Mesenchymal stem cell (in vitro differentiated cells and primary cell): ENCODE data around the gene SLC38A6.

ENCODE experiments used
- DNase-seq: peaks from one replicate; pipeline ENCODE4 v3.0.0-alpha.2; 2013
- H2AFZ ChIP-seq: one replicate; pipeline ENCODE4 v1.6.1; 2013; ENCODE audit warnings: low read depth, mild to moderate bottlenecking, control low read depth, inconsistent platforms, low read length, moderate library complexity
- H2AK5ac ChIP-seq: 2 replicates; pipeline ENCODE4 v1.6.1; 2013; ENCODE audit warnings: low read length, moderate library complexity, mild to moderate bottlenecking, inconsistent platforms; ENCODE audit not compliant: severe bottlenecking
- H2BK120ac ChIP-seq: one replicate; pipeline ENCODE4 v1.6.1; 2013; ENCODE audit warnings: low read depth, mild to moderate bottlenecking, inconsistent platforms, low read length, moderate library complexity
- H2BK12ac ChIP-seq, 2 experiments: one replicate each; pipeline ENCODE4 v1.6.1; 2013; ENCODE audit warnings: inconsistent platforms in 2 of 2, low read length in 2 of 2, mild to moderate bottlenecking in 2 of 2, moderate library complexity in 2 of 2, control low read depth in 1 of 2
- H2BK15ac ChIP-seq: one replicate; pipeline ENCODE4 v1.6.1; 2013; ENCODE audit warnings: mild to moderate bottlenecking, low read depth, inconsistent platforms; ENCODE audit not compliant: poor library complexity, severe bottlenecking
- H2BK5ac ChIP-seq: 2 replicates; pipeline ENCODE4 v1.6.1; 2013; ENCODE audit warnings: low read depth, mild to moderate bottlenecking, low read length, control low read depth, inconsistent platforms; ENCODE audit not compliant: poor library complexity, severe bottlenecking
- H3K14ac ChIP-seq, 2 experiments: one replicate each; pipeline ENCODE4 v1.6.1; 2013; ENCODE audit warnings: inconsistent platforms in 2 of 2, low read length in 2 of 2, control low read depth in 1 of 2, mild to moderate bottlenecking in 1 of 2, moderate library complexity in 1 of 2
- H3K18ac ChIP-seq, 2 experiments: one replicate each; pipeline ENCODE4 v1.6.1; 2013; ENCODE audit warnings: inconsistent platforms in 2 of 2, low read length in 2 of 2, control low read depth in 1 of 2, low read depth in 1 of 2, mild to moderate bottlenecking in 1 of 2
- H3K23ac ChIP-seq, 2 experiments: one replicate each; pipeline ENCODE4 v1.6.1; 2013; ENCODE audit warnings: inconsistent platforms in 2 of 2, low read length in 2 of 2, mild to moderate bottlenecking in 2 of 2, moderate library complexity in 2 of 2, control low read depth in 1 of 2
- H3K27ac ChIP-seq: 2 replicates; pipeline ENCODE4 v1.5.1; 2013; ENCODE audit warnings: mild to moderate bottlenecking, moderate library complexity, low read length, control low read depth, inconsistent platforms; ENCODE audit not compliant: poor library complexity, severe bottlenecking
- H3K27me3 ChIP-seq, 2 experiments: 2 replicates each; pipeline versions ENCODE4 v1.6.1 to v1.7.0; 2013; ENCODE audit warnings: low read length in 2 of 2, mild to moderate bottlenecking in 2 of 2, moderate library complexity in 2 of 2, control low read depth in 1 of 2, inconsistent platforms in 1 of 2; ENCODE audit not compliant: control insufficient read depth in 1 of 2, insufficient read depth in 1 of 2
- H3K36me3 ChIP-seq, 2 experiments: 2 replicates each; pipeline versions ENCODE4 v1.6.1 to v1.7.0; 2013; ENCODE audit warnings: low read length in 2 of 2, control low read depth in 1 of 2, inconsistent platforms in 1 of 2, low read depth in 1 of 2, mild to moderate bottlenecking in 1 of 2; ENCODE audit not compliant: insufficient read depth in 2 of 2, control insufficient read depth in 1 of 2
- H3K4ac ChIP-seq, 2 experiments: one replicate each; pipeline ENCODE4 v1.6.1; 2013; ENCODE audit warnings: inconsistent platforms in 2 of 2, low read length in 2 of 2, mild to moderate bottlenecking in 2 of 2, moderate library complexity in 2 of 2, control low read depth in 1 of 2, low read depth in 1 of 2
- H3K4me1 ChIP-seq: 2 replicates; pipeline ENCODE4 v1.6.1; 2013; ENCODE audit warnings: low read depth, low read length, control low read depth; ENCODE audit not compliant: control insufficient read depth, insufficient read depth
- H3K4me2 ChIP-seq: 2 replicates; pipeline ENCODE4 v1.6.1; 2013; ENCODE audit warnings: low read length, mild to moderate bottlenecking, inconsistent platforms; ENCODE audit not compliant: poor library complexity, severe bottlenecking
- H3K4me3 ChIP-seq, 2 experiments: 2 replicates each; pipeline versions ENCODE4 v1.5.1 to v1.7.0; 2013; ENCODE audit warnings: low read length in 2 of 2, mild to moderate bottlenecking in 2 of 2, control low read depth in 1 of 2, low read depth in 1 of 2; ENCODE audit not compliant: insufficient read depth in 1 of 2
- H3K79me1 ChIP-seq: replicated peaks from 2 replicates; pipeline ENCODE4 v1.6.1; 2013; ENCODE audit warnings: mild to moderate bottlenecking, control low read depth, low read length, inconsistent platforms; ENCODE audit not compliant: poor library complexity, severe bottlenecking
- H3K9ac ChIP-seq: 2 replicates; pipeline ENCODE4 v1.7.0; 2013; ENCODE audit warnings: mild to moderate bottlenecking, low read length, moderate library complexity
- H3K9me3 ChIP-seq: 2 replicates; pipeline ENCODE4 v1.7.0; 2013; ENCODE audit warnings: mild to moderate bottlenecking, low read length; ENCODE audit not compliant: control insufficient read depth
- H4K8ac ChIP-seq: one replicate; pipeline ENCODE4 v1.6.1; 2013; ENCODE audit warnings: inconsistent platforms, mild to moderate bottlenecking, low read length, moderate library complexity
- H4K91ac ChIP-seq: one replicate; pipeline ENCODE4 v1.6.1; 2013; ENCODE audit warnings: mild to moderate bottlenecking, low read length, inconsistent platforms
- WGBS: methylation state at CpG from one replicate; pipeline ENCODE4 v1.1.7; 2013; ENCODE audit warnings: mixed read lengths; 5-methylcytosine and 5-hydroxymethylcytosine counted together

Gene SLC38A6

DNA sequence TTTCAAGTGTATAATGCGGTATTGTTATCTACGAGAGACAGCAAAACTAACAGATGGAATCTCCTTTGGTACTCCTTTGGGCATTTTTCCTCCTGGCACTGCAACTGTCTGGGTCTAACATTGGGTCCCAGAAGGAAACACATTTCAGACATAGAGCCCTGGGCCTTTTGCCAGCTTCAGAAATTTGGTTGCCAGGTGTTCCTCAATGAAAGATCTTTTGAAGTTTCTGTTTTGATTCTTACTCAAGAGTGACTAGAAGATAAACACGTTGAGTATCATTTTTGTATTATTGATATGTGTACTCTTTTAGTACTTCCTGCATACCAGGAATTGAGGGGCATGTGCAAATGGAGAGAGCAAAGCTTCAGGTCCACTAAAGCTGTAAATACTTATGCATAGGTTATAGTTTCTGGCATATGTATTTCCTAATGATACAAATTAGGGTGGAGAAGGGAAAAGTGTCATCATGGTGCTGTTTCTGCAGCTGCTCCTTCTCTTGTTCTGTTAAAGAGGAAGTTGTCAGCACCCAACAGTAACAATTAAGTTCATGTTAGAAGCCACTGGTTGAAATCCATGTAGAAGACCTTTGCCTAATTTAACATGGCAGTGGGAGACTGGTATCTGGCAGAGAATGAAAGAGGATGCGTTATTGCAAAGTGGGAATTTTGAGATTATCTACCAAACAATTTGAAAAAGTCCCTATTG is 53.5 kb downstream of the SLC38A6 start:
- Histone ChIP-seq H3K9ac (no peak overlapping the region), H3K27ac (peak overlapping the region; percentile 32), H3K18ac (no peak overlapping the region), H3K4me2 (no peak overlapping the region), H3K27me3 (no peaks in the 10 kb centered on the region), H2AK5ac (peak overlapping the region; percentile 75), H4K8ac (no peak overlapping the region), H3K9me3 (no peaks in the 10 kb centered on the region), H2BK120ac (no peak overlapping the region), H3K4ac (no peak overlapping the region), H2BK5ac (peak overlapping the region; percentile 31), H3K4me1 (no peaks in the 10 kb centered on the region), H3K23ac (no peak overlapping the region), H3K4me3 (no peak overlapping the region), H2BK15ac (no peak overlapping the region), H3K79me1 (peaks cover 2% of the 10 kb centered on the region), H4K91ac (no peak overlapping the region), H2BK12ac (no peak overlapping the region), H3K36me3 (peaks cover 0 to 29% of the 10 kb centered on the region in 2 experiments), H3K14ac (no peak overlapping the region), H2AFZ (no peak overlapping the region)
- WGBS, result 97% methylated on average over 4 of the region's 4 CpGs
- no peak for DNase-seq

DNA sequence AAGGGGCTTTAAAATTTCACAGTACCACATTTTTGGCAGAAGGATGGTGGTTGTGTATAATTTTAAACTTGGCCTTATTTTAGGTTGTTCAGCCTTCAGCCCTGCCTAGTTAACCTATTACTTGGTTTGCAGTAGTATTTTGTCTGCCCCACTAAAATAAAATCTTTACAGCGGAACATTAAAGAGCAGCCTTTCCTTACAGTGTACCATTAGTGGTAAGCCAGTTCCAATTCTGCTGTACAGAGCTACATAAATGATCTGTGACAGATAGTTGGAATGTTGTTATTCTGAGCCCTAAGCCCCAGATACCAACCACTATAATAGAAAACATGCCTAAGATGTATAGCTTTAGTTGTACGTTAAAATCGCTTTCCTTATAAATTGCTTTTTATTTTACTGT is 56.2 kb downstream of the SLC38A6 start:
- Histone ChIP-seq H3K4me2 (no peak overlapping the region), H3K27ac (no peak overlapping the region), H3K4me1 (no peaks in the 10 kb centered on the region), H2BK120ac (no peak overlapping the region), H4K8ac (no peak overlapping the region), H3K9ac (no peak overlapping the region), H2BK15ac (no peak overlapping the region), H3K36me3 (peaks cover 0 to 12% of the 10 kb centered on the region in 2 experiments), H3K9me3 (no peaks in the 10 kb centered on the region), H3K23ac (no peak overlapping the region), H3K79me1 (no peaks in the 10 kb centered on the region), H3K27me3 (no peaks in the 10 kb centered on the region), H2BK5ac (no peak overlapping the region), H4K91ac (no peak overlapping the region), H3K4me3 (no peak overlapping the region), H3K14ac (no peak overlapping the region), H3K4ac (no peak overlapping the region), H2BK12ac (no peak overlapping the region), H2AFZ (no peak overlapping the region), H3K18ac (no peak overlapping the region), H2AK5ac (no peak overlapping the region)
- no CpG with 5 or more reads among the region's 3 CpGs for WGBS
- no peak for DNase-seq

DNA sequence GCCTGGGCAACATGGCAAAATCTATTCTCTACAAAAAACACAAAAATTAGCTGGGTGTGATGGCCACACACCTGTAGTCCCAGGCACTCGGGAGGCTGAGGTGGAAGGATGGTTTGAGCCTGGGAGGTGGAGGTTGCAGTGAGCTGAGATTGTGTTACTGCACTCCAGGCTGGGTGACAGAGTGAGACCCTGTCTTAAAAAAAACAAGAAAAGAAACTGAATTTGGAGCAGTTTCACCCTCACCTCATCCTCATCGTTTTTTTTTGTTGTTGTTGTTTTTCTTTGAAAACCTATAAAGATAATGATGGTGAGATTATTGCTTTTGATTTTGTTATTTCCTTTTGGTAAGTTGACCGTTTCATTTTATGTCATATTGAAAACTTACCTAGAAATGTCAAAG is 60.7 kb downstream of the SLC38A6 start:
- H3K4me2 ChIP-seq, result no peak overlapping the region
- no peak overlapping the region for H4K91ac ChIP-seq
- H4K8ac ChIP-seq, result no peak overlapping the region
- H3K4me3 ChIP-seq, result no peak overlapping the region
- no peak overlapping the region for H3K4ac ChIP-seq
- no peaks in the 10 kb centered on the region for H3K9me3 ChIP-seq
- no peak overlapping the region for H2BK15ac ChIP-seq
- H3K18ac ChIP-seq, result no peak overlapping the region
- WGBS, result 100% methylated on average over 1 of the region's 3 CpGs
- H3K36me3 ChIP-seq, result peaks cover 0 to 14% of the 10 kb centered on the region in 2 experiments
- no peak for DNase-seq
- H2BK5ac ChIP-seq, result no peak overlapping the region
- H2AK5ac ChIP-seq, result no peak overlapping the region
- H2BK12ac ChIP-seq, result no peak overlapping the region
- H3K27me3 ChIP-seq, result no peaks in the 10 kb centered on the region
- H3K23ac ChIP-seq, result no peak overlapping the region
- no peaks in the 10 kb centered on the region for H3K4me1 ChIP-seq
- H2BK120ac ChIP-seq, result no peak overlapping the region
- H2AFZ ChIP-seq, result no peak overlapping the region
- H3K9ac ChIP-seq, result no peak overlapping the region
- no peak overlapping the region for H3K27ac ChIP-seq
- H3K79me1 ChIP-seq, result no peaks in the 10 kb centered on the region
- no peak overlapping the region for H3K14ac ChIP-seq

DNA sequence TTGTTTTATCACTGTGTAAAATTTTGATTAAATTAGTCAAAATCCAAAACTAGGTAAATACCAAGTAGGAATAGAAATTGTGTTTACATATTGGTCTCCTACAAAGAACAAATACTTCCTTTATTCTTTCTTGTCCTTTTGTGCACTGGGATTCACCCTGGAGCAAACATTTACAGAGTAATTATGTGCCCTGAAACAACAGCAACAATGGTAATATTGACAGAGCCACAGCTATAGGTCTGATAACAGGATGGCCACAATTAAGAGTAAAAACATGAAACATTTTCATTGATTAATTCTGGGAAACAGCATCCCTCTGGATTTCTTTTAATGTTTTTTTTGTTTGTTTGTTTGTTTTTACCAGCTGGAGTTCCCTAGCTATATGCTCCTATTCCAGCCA is 61.2 kb downstream of the SLC38A6 start:
- Histone ChIP-seq H3K79me1 (no peaks in the 10 kb centered on the region), H2BK15ac (no peak overlapping the region), H2AFZ (no peak overlapping the region), H3K9me3 (no peaks in the 10 kb centered on the region), H3K4me1 (no peaks in the 10 kb centered on the region), H3K4ac (no peak overlapping the region), H3K27ac (no peak overlapping the region), H2BK5ac (no peak overlapping the region), H3K18ac (no peak overlapping the region), H4K8ac (no peak overlapping the region), H4K91ac (no peak overlapping the region), H3K14ac (no peak overlapping the region), H3K4me2 (no peak overlapping the region), H2AK5ac (no peak overlapping the region), H3K9ac (no peak overlapping the region), H3K36me3 (peaks cover 0 to 14% of the 10 kb centered on the region in 2 experiments), H2BK120ac (no peak overlapping the region), H2BK12ac (no peak overlapping the region), H3K27me3 (no peaks in the 10 kb centered on the region), H3K4me3 (no peak overlapping the region), H3K23ac (no peak overlapping the region)
- no peak for DNase-seq
